IPS DF 6.9 (cell line): Measurements from ENCODE around the gene THEMIS2.

Experiments
- DNase-seq: peaks from one replicate; pipeline ENCODE4 v3.0.0-alpha.2; 2013; ENCODE audit warnings: low read depth, low spot score
- H3K27ac ChIP-seq: one replicate; pipeline ENCODE4 v1.5.1; 2013; ENCODE audit warnings: low read length, control low read depth
- H3K27me3 ChIP-seq: 2 replicates; pipeline ENCODE4 v1.6.1; 2013; ENCODE audit warnings: mild to moderate bottlenecking, low read length; ENCODE audit not compliant: control insufficient read depth, insufficient read depth
- H3K36me3 ChIP-seq: 2 replicates; pipeline ENCODE4 v1.6.1; 2013; ENCODE audit warnings: low read length; ENCODE audit not compliant: control insufficient read depth, insufficient read depth
- H3K4me1 ChIP-seq: 2 replicates; pipeline ENCODE4 v1.6.1; 2013; ENCODE audit warnings: low read length; ENCODE audit not compliant: control insufficient read depth, insufficient read depth
- H3K4me3 ChIP-seq: 2 replicates; pipeline ENCODE4 v1.5.1; 2013; ENCODE audit warnings: mild to moderate bottlenecking, low read length
- H3K9me3 ChIP-seq: 2 replicates; pipeline ENCODE4 v1.6.1; 2013; ENCODE audit warnings: low read length, inconsistent platforms; ENCODE audit not compliant: control insufficient read depth, insufficient read depth
- WGBS: extraction: QIAGEN DNeasy Blood & Tissue Kit; methylation state at CpG from one replicate; pipeline ENCODE4 v1.1.7; 2013; ENCODE audit warnings: mixed read lengths, missing lambda C conversion rate; ENCODE audit not compliant: insufficient read length, insufficient coverage; 5-methylcytosine and 5-hydroxymethylcytosine counted together

Gene THEMIS2

GRCh38 chr1:27873671-27874384 is 1.5 kb downstream of the THEMIS2 start:
- no peaks in the 10 kb centered on the region for H3K36me3 ChIP-seq
- peaks cover 4% of the 10 kb centered on the region for H3K4me1 ChIP-seq
- no peak overlapping the region for H3K27ac ChIP-seq
- H3K4me3 ChIP-seq = no peak overlapping the region
- no peaks in the 10 kb centered on the region for H3K9me3 ChIP-seq
- no peak for DNase-seq
- no CpG with 5 or more reads among the region's 16 CpGs for WGBS
- no peaks in the 10 kb centered on the region for H3K27me3 ChIP-seq

GRCh38 chr1:27876341-27877114 is 4.2 kb downstream of the THEMIS2 start:
- Histone ChIP-seq H3K27ac (no peak overlapping the region), H3K9me3 (no peaks in the 10 kb centered on the region), H3K27me3 (no peaks in the 10 kb centered on the region), H3K4me3 (no peak overlapping the region), H3K4me1 (0 out of 2 replicates have a peak, but pooled peaks cover 1% of the 10 kb centered on the region), H3K36me3 (no peaks in the 10 kb centered on the region)
- DNase-seq = no peak
- WGBS = no CpG with 5 or more reads among the region's 18 CpGs

- Histone ChIP-seq H3K4me3 (no peak overlapping the region), H3K4me1 (0 out of 2 replicates have a peak, but pooled peaks cover 1% of the 10 kb centered on the region), H3K27ac (no peak overlapping the region), H3K36me3 (peaks cover 4% of the 10 kb centered on the region), H3K27me3 (no peaks in the 10 kb centered on the region), H3K9me3 (no peaks in the 10 kb centered on the region)
- WGBS = no CpG with 5 or more reads among the region's 2 CpGs
- DNase-seq = no peak
Measured at GRCh38 chr1:27877115-27877416, 4.7 kb downstream of the THEMIS2 start.

- Histone ChIP-seq H3K27ac (no peak overlapping the region), H3K9me3 (no peaks in the 10 kb centered on the region), H3K36me3 (peaks cover 8% of the 10 kb centered on the region), H3K4me3 (no peak overlapping the region), H3K27me3 (no peaks in the 10 kb centered on the region), H3K4me1 (0 out of 2 replicates have a peak, but pooled peaks cover 1% of the 10 kb centered on the region)
- no CpG with 5 or more reads among the region's 4 CpGs for WGBS
- DNase-seq = no peak
Measured at GRCh38 chr1:27878039-27878438, 5.7 kb downstream of the THEMIS2 start.

GRCh38 chr1:27878787-27879335 is 6.5 kb downstream of the THEMIS2 start:
- DNase-seq = no peak
- no peaks in the 10 kb centered on the region for H3K9me3 ChIP-seq
- no peaks in the 10 kb centered on the region for H3K27me3 ChIP-seq
- WGBS = no CpG with 5 or more reads among the region's 8 CpGs
- H3K36me3 ChIP-seq = peaks cover 8% of the 10 kb centered on the region
- H3K27ac ChIP-seq = no peak overlapping the region
- H3K4me3 ChIP-seq = no peak overlapping the region
- no peaks in the 10 kb centered on the region for H3K4me1 ChIP-seq

- Histone ChIP-seq H3K27ac (no peak overlapping the region), H3K36me3 (peaks cover 8% of the 10 kb centered on the region), H3K4me1 (no peaks in the 10 kb centered on the region), H3K4me3 (no peak overlapping the region), H3K27me3 (no peaks in the 10 kb centered on the region), H3K9me3 (no peaks in the 10 kb centered on the region)
- no peak for DNase-seq
- no CpG with 5 or more reads among the region's 10 CpGs for WGBS
Measured at GRCh38 chr1:27879374-27880082, 7.2 kb downstream of the THEMIS2 start.

- Histone ChIP-seq H3K27me3 (no peaks in the 10 kb centered on the region), H3K36me3 (peaks cover 16% of the 10 kb centered on the region), H3K27ac (no peak overlapping the region), H3K9me3 (no peaks in the 10 kb centered on the region), H3K4me3 (no peak overlapping the region), H3K4me1 (no peaks in the 10 kb centered on the region)
- no CpG with 5 or more reads among the region's 6 CpGs for WGBS
- no peak for DNase-seq
Measured at GRCh38 chr1:27882543-27882903, 10.2 kb downstream of the THEMIS2 start.

- H3K9me3 ChIP-seq = no peaks in the 10 kb centered on the region
- DNase-seq = no peak
- H3K36me3 ChIP-seq = peaks cover 16% of the 10 kb centered on the region
- WGBS = no CpG with 5 or more reads among the region's 13 CpGs
- H3K4me3 ChIP-seq = no peak overlapping the region
- H3K27ac ChIP-seq = no peak overlapping the region
- no peaks in the 10 kb centered on the region for H3K4me1 ChIP-seq
- H3K27me3 ChIP-seq = no peaks in the 10 kb centered on the region
Measured at GRCh38 chr1:27883536-27883935, 11.2 kb downstream of the THEMIS2 start.

- H3K4me1 ChIP-seq = no peaks in the 10 kb centered on the region
- no peak overlapping the region for H3K4me3 ChIP-seq
- H3K9me3 ChIP-seq = no peaks in the 10 kb centered on the region
- peaks cover 16% of the 10 kb centered on the region for H3K36me3 ChIP-seq
- DNase-seq = no peak
- WGBS = no CpG with 5 or more reads among the region's 24 CpGs
- H3K27ac ChIP-seq = no peak overlapping the region
- no peaks in the 10 kb centered on the region for H3K27me3 ChIP-seq
Measured at GRCh38 chr1:27884006-27884954, 11.9 kb downstream of the THEMIS2 start.
